ENCODE measurements around the gene TUBA1A. TPM values are rescaled to one million over a fixed set of nuclear protein-coding genes. Genes with fewer than 3 reads are reported as not detected.
"Not testable (repeated sequence)": the region's sequence is repeated elsewhere in the genome, so short reads cannot be mapped to it uniquely, and the experiment has no call there.

The TUBA1A gene
- total RNA-seq, 2 donors from 2014 or later: 81.6 to 253 TPM

DNA sequence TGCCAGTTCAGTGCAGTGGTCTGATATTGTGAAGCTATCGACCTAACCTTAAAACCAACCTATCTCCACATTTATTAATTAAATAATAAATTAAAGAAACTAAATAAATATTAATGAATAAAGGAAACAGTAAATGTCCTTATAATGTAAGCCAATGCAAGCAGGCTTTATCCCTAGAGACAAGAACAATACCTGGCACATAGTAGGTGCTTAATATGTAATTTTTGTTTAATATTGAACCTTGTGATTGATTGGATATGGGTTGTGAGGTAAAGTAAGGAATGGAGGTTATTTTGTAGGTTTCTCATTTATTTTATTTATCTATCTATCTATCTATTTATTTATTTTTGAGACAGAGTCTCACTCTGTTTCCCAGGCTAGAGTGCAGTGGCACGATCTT, 49.9 kb downstream of the TUBA1A start:
- WGBS: 86% methylated on average over 2 of the region's 2 CpGs
- Histone ChIP-seq H3K4me1 (replicated peaks) (no peaks in the 10 kb centered on the region), H3K4me3 (no peak overlapping the region), H3K9me3 (no peaks in the 10 kb centered on the region), H3K36me3 (no peaks in the 10 kb centered on the region), H3K27me3 (replicated peaks; ENCODE audit: insufficient read depth) (no peaks in the 10 kb centered on the region), H3K27ac (no peak overlapping the region)
- intact Hi-C loops (cut with DNase I): no loop called here
- TF ChIP-seq, protein P1, sequence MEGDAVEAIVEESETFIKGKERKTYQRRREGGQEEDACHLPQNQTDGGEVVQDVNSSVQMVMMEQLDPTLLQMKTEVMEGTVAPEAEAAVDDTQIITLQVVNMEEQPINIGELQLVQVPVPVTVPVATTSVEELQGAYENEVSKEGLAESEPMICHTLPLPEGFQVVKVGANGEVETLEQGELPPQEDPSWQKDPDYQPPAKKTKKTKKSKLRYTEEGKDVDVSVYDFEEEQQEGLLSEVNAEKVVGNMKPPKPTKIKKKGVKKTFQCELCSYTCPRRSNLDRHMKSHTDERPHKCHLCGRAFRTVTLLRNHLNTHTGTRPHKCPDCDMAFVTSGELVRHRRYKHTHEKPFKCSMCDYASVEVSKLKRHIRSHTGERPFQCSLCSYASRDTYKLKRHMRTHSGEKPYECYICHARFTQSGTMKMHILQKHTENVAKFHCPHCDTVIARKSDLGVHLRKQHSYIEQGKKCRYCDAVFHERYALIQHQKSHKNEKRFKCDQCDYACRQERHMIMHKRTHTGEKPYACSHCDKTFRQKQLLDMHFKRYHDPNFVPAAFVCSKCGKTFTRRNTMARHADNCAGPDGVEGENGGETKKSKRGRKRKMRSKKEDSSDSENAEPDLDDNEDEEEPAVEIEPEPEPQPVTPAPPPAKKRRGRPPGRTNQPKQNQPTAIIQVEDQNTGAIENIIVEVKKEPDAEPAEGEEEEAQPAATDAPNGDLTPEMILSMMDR (IDR thresholded peaks at IDR 0.05): no peak
- no peak for TF ChIP-seq POLR2A (IDR thresholded peaks at IDR 0.05)
- no peak for TF ChIP-seq POLR2AphosphoS5 (IDR thresholded peaks at IDR 0.05)
- no peak for DNase-seq (ENCODE audit: low spot score)

DNA sequence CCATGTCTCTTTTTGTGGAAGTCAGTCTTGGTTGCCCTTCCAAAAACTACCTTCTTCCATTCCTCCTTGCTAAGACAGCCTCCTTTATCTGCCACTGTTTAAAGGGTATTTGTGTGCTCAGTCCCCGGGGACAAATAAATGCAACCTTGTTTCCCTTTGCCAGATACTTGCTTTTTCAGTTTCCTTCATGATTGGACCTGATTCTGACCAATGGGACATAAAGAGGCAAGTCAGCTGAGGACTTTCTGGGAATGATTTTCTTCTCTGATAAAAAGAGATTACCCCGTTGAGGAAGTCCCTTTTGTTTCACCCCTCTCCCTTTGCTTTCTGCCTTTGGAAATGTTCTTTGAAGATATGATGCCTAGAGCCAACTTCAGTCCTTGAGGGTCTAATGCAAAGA, 50.3 kb downstream of the TUBA1A start:
- TF ChIP-seq POLR2AphosphoS5 (IDR thresholded peaks at IDR 0.05): no peak
- TF ChIP-seq POLR2A (IDR thresholded peaks at IDR 0.05): no peak
- TF ChIP-seq, protein P1 (IDR thresholded peaks at IDR 0.05): no peak
- no peaks in the 10 kb centered on the region for H3K4me1 ChIP-seq (replicated peaks)
- no peak for DNase-seq (ENCODE audit: low spot score)
- WGBS: 34% methylated on average over 2 of the region's 2 CpGs
- H3K4me3 ChIP-seq: no peak overlapping the region
- no peaks in the 10 kb centered on the region for H3K36me3 ChIP-seq
- H3K27ac ChIP-seq: no peak overlapping the region
- no peaks in the 10 kb centered on the region for H3K27me3 ChIP-seq (replicated peaks; ENCODE audit: insufficient read depth)
- H3K9me3 ChIP-seq: no peaks in the 10 kb centered on the region
- intact Hi-C loops (cut with DNase I): no loop called here

DNA sequence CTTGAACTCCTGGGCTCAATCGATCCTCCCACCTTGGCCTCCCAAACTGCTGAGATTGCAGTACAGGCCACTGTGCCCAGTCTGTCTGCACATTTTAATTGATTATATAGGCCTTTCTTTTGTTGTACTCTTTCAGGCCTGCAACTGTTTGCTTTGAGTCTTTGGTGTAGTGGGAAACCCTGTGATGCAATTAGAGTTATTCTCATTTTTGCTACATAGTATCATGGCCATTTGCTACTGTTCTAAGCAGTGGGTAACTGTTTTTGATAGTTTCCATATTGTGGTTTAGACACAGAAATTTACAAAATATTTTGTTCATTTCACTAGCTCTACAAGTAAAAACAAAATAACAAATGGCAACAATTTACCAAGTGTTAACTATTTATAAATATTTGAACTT, 51.4 kb downstream of the TUBA1A start:
- Histone ChIP-seq H3K4me1 (replicated peaks) (no peaks in the 10 kb centered on the region), H3K4me3 (no peak overlapping the region), H3K27me3 (replicated peaks; ENCODE audit: insufficient read depth) (no peaks in the 10 kb centered on the region), H3K27ac (no peak overlapping the region), H3K36me3 (no peaks in the 10 kb centered on the region), H3K9me3 (no peaks in the 10 kb centered on the region)
- intact Hi-C loops (cut with DNase I): no loop called here
- WGBS: 100% methylated on average over 1 of the region's 1 CpG
- TF ChIP-seq, protein P1 (IDR thresholded peaks at IDR 0.05): no peak
- no peak for TF ChIP-seq POLR2A (IDR thresholded peaks at IDR 0.05)
- no peak for TF ChIP-seq POLR2AphosphoS5 (IDR thresholded peaks at IDR 0.05)
- DNase-seq (ENCODE audit: low spot score): no peak

DNA sequence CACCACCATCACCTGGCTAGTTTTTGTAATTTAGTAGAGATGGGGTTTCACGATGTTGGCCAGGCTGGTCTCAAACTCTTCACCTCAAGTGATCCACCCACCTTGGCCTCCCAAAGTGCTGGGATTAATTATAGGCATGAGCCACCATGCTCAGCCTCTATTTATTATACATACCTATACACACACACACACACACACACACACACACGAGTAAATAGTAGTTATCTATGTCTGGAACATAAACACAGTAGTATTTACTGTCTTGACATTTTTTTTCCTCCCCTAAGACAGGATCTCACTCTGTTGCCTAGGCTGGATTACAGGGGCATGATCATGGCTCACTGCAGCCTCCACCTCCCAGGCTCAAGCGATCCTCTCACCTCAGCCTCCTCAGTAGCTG, 51.9 kb downstream of the TUBA1A start:
- intact Hi-C loops (cut with DNase I); H3K36me3 ChIP-seq; H3K9me3 ChIP-seq; H3K27ac ChIP-seq; H3K27me3 ChIP-seq (replicated peaks; ENCODE audit: insufficient read depth); DNase-seq (ENCODE audit: low spot score); H3K4me3 ChIP-seq; H3K4me1 ChIP-seq (replicated peaks): not testable (repeated sequence)
- 90% methylated on average over 3 of the region's 3 CpGs for WGBS

Small RNA genes lying within 50 kb of the gene (small RNA-seq; reads per million reads assigned to genes)
- 0 reads per million in 2 donors for gene RF00017

Other genes with a start within 250 kb of the TUBA1A start
- 10 to 100 TPM; 87.6 to 92.4 TPM for gene ARF3, start 231.6 kb downstream of the TUBA1A start, total RNA-seq
- 1 to 10 TPM in 1 of 2 donors, not detected in 1; 1.1 TPM for gene WNT10B, start 217.3 kb downstream of the TUBA1A start, total RNA-seq
- gene WNT1, start 210.8 kb downstream of the TUBA1A start, total RNA-seq: not detected
- gene DDN, start 189.7 kb downstream of the TUBA1A start, total RNA-seq: 1 to 10 TPM in 1 of 2 donors, not detected in 1; 1.0 TPM
- 10 to 100 TPM; 53.9 to 55.4 TPM for gene PRKAG1, start 170.3 kb downstream of the TUBA1A start, total RNA-seq
- gene KMT2D, start 128.3 kb downstream of the TUBA1A start, total RNA-seq: 10 to 100 TPM; 82.7 to 99.7 TPM
- gene RHEBL1, start 119.1 kb downstream of the TUBA1A start, total RNA-seq: 1 to 10 TPM; 1.1 to 2.3 TPM
- gene DHH, start 94.3 kb downstream of the TUBA1A start, total RNA-seq: 100 to 1,000 TPM in 1 of 2 donors, under 1 TPM in 1; 0.18 to 114 TPM
- gene LMBR1L, start 78.2 kb downstream of the TUBA1A start, total RNA-seq: 100 to 1,000 TPM in 1 of 2 donors, 10 to 100 TPM in 1; 25.2 to 143 TPM
- 100 to 1,000 TPM; 292 to 922 TPM for gene TUBA1B, start 57.7 kb downstream of the TUBA1A start, total RNA-seq
- 10 to 100 TPM; 81.9 to 85.6 TPM for gene TUBA1C, start 76.0 kb upstream of the TUBA1A start, total RNA-seq
- gene PRPH, start 106.1 kb upstream of the TUBA1A start, total RNA-seq: 10 to 100 TPM in 1 of 2 donors, 1 to 10 TPM in 1; 1.4 to 11.4 TPM
- gene TROAP, start 134.2 kb upstream of the TUBA1A start, total RNA-seq: 1 to 10 TPM in 1 of 2 donors, under 1 TPM in 1; 0.46 to 5.2 TPM
- gene C1QL4, start 148.1 kb upstream of the TUBA1A start, total RNA-seq: 1 to 10 TPM in 1 of 2 donors, not detected in 1; 1.3 TPM
- 1 to 10 TPM in 1 of 2 donors, under 1 TPM in 1; 0.23 to 4.3 TPM for gene DNAJC22, start 157.8 kb upstream of the TUBA1A start, total RNA-seq
- gene SPATS2, start 178.4 kb upstream of the TUBA1A start, total RNA-seq: 10 to 100 TPM; 30.1 to 34.2 TPM